ENCODE results near the gene TBCCD1. TPM values are rescaled to one million over a fixed set of nuclear protein-coding genes. Genes with fewer than 3 reads are reported as not detected.
"Not testable (repeated sequence)": the region's sequence is repeated elsewhere in the genome, so short reads cannot be mapped to it uniquely, and the experiment has no call there.

TBCCD1 gene
- total RNA-seq, 1 donor from 2014 or later: 10.6 TPM

GRCh38 chr3:186502966-186503712 is 64.0 kb downstream of the TBCCD1 start:
- intact Hi-C loops (cut with DNase I): no loop called here
- H3K27ac ChIP-seq: no peak overlapping the region
- H3K4me3 ChIP-seq: no peak overlapping the region
- no peaks in the 10 kb centered on the region for H3K36me3 ChIP-seq
- no peaks in the 10 kb centered on the region for H3K27me3 ChIP-seq
- no peaks in the 10 kb centered on the region for H3K9me3 ChIP-seq
- no peaks in the 10 kb centered on the region for H3K4me1 ChIP-seq
- peak in 1 of 2 donors; percentile 72 for DNase-seq (ENCODE audit: extremely low spot score in 2 of 2)
- TF ChIP-seq POLR2A (IDR thresholded peaks at IDR 0.05) (no peak), CTCF (IDR thresholded peaks at IDR 0.05) (no peak), POLR2AphosphoS5 (IDR thresholded peaks at IDR 0.05; ENCODE audit: insufficient read depth in 1 of 2, low read depth in 1 of 2) (no peak)

GRCh38 chr3:186502138-186502948 is 64.8 kb downstream of the TBCCD1 start:
- Histone ChIP-seq H3K27ac (no peak overlapping the region), H3K4me3 (no peak overlapping the region), H3K36me3 (no peaks in the 10 kb centered on the region), H3K27me3 (no peaks in the 10 kb centered on the region), H3K4me1 (no peaks in the 10 kb centered on the region), H3K9me3 (no peaks in the 10 kb centered on the region)
- TF ChIP-seq POLR2A (IDR thresholded peaks at IDR 0.05): no peak
- peak; percentile 54 to 55 for DNase-seq (ENCODE audit: extremely low spot score in 2 of 2)
- intact Hi-C loops (cut with DNase I): no loop called here

- H3K27me3 ChIP-seq; H3K4me1 ChIP-seq; H3K36me3 ChIP-seq; H3K4me3 ChIP-seq; H3K27ac ChIP-seq; intact Hi-C loops (cut with DNase I); DNase-seq (ENCODE audit: extremely low spot score in 2 of 2); H3K9me3 ChIP-seq: not testable (repeated sequence)
Observed at GRCh38 chr3:186499949-186500348, 67.2 kb downstream of the TBCCD1 start.

- intact Hi-C loops (cut with DNase I); H3K9me3 ChIP-seq; H3K4me3 ChIP-seq; H3K27ac ChIP-seq; DNase-seq (ENCODE audit: extremely low spot score in 2 of 2); H3K4me1 ChIP-seq; H3K27me3 ChIP-seq; H3K36me3 ChIP-seq: not testable (repeated sequence)
Observed at GRCh38 chr3:186498022-186498421, 69.1 kb downstream of the TBCCD1 start.

- TF ChIP-seq CTCF (IDR thresholded peaks at IDR 0.05) (no peak), POLR2AphosphoS5 (IDR thresholded peaks at IDR 0.05; ENCODE audit: insufficient read depth in 1 of 2, low read depth in 1 of 2) (no peak), POLR2A (IDR thresholded peaks at IDR 0.05) (no peak)
- intact Hi-C loops (cut with DNase I): no loop called here
- no peaks in the 10 kb centered on the region for H3K9me3 ChIP-seq
Observed at GRCh38 chr3:186497608-186498007, 69.5 kb downstream of the TBCCD1 start.

GRCh38 chr3:186496635-186497034 is 70.5 kb downstream of the TBCCD1 start:
- peak; percentile 60 to 88 for DNase-seq (ENCODE audit: extremely low spot score in 2 of 2)
- Histone ChIP-seq H3K9me3 (no peaks in the 10 kb centered on the region), H3K27me3 (no peaks in the 10 kb centered on the region), H3K27ac (no peak overlapping the region), H3K4me3 (no peak overlapping the region), H3K36me3 (no peaks in the 10 kb centered on the region), H3K4me1 (no peaks in the 10 kb centered on the region)
- no peak for TF ChIP-seq POLR2A (IDR thresholded peaks at IDR 0.05)
- intact Hi-C loops (cut with DNase I): no loop called here

More at GRCh38 chr3:186497608-186498007, 69.5 kb downstream of the TBCCD1 start:
- Histone ChIP-seq H3K36me3 (no peaks in the 10 kb centered on the region), H3K27ac (no peak overlapping the region), H3K4me3 (no peak overlapping the region), H3K4me1 (no peaks in the 10 kb centered on the region), H3K27me3 (no peaks in the 10 kb centered on the region)
- DNase-seq (ENCODE audit: extremely low spot score in 2 of 2): peak in 1 of 2 donors; percentile 61

Other genes with a start within 250 kb of the TBCCD1 start
- 2.5 TPM for gene DGKG, start 205.1 kb downstream of the TBCCD1 start, total RNA-seq
- gene CRYGS, start 23.0 kb downstream of the TBCCD1 start, total RNA-seq: not detected
- gene DNAJB11, start 3.4 kb upstream of the TBCCD1 start, total RNA-seq: 34.6 TPM
- gene AHSG, start 45.7 kb upstream of the TBCCD1 start, total RNA-seq: not detected
- 3.7 TPM for gene FETUB, start 73.1 kb upstream of the TBCCD1 start, total RNA-seq
- 0.25 TPM for gene HRG, start 98.7 kb upstream of the TBCCD1 start, total RNA-seq
- not detected for gene KNG1, start 150.0 kb upstream of the TBCCD1 start, total RNA-seq
- gene EIF4A2, start 216.2 kb upstream of the TBCCD1 start, total RNA-seq: 375 TPM
- 8.3 TPM for gene RFC4, start 239.1 kb upstream of the TBCCD1 start, total RNA-seq